Trophoblast cell (in vitro differentiated cells and primary cell): ENCODE results near the gene GLI1.

Source experiments
- DNase-seq, 2 donors: peaks; one replicate each; pipeline ENCODE4 v3.0.0-alpha.2; 2016
- H2AFZ ChIP-seq: 2 replicates; pipeline ENCODE4 v1.6.1; 2013; ENCODE audit warnings: low read length, moderate library complexity, mild to moderate bottlenecking; ENCODE audit not compliant: insufficient read depth, poor library complexity
- H2AK5ac ChIP-seq: 2 replicates; pipeline ENCODE4 v1.6.1; 2013; ENCODE audit warnings: mild to moderate bottlenecking, low read length
- H2BK120ac ChIP-seq: 2 replicates; pipeline ENCODE4 v1.6.1; 2013; ENCODE audit warnings: low read length, mild to moderate bottlenecking, moderate library complexity; ENCODE audit not compliant: insufficient read depth, poor library complexity
- H2BK12ac ChIP-seq: 2 replicates; pipeline ENCODE4 v1.6.1; 2013; ENCODE audit warnings: mild to moderate bottlenecking, low read length, moderate library complexity
- H2BK5ac ChIP-seq: 2 replicates; pipeline ENCODE4 v1.6.1; 2013; ENCODE audit warnings: low read length, low read depth, moderate library complexity, mild to moderate bottlenecking; ENCODE audit not compliant: poor library complexity
- H3K14ac ChIP-seq: 2 replicates; pipeline ENCODE4 v1.6.1; 2013; ENCODE audit warnings: mild to moderate bottlenecking, low read length
- H3K18ac ChIP-seq: 2 replicates; pipeline ENCODE4 v1.6.1; 2013; ENCODE audit warnings: mild to moderate bottlenecking, low read length
- H3K23ac ChIP-seq: 2 replicates; pipeline ENCODE4 v1.6.1; 2013; ENCODE audit warnings: low read length
- H3K27ac ChIP-seq: 2 replicates; pipeline ENCODE4 v1.5.1; 2013; ENCODE audit warnings: low read depth, mild to moderate bottlenecking, inconsistent platforms, low read length, moderate library complexity
- H3K27me3 ChIP-seq: 2 replicates; pipeline ENCODE4 v1.6.1; 2013; ENCODE audit warnings: inconsistent platforms, mild to moderate bottlenecking, low read length, moderate library complexity; ENCODE audit not compliant: insufficient read depth
- H3K36me3 ChIP-seq, 2 experiments: 1 replicate in 1 of 2; 2 replicates in 1 of 2; pipeline ENCODE4 v1.6.1; 2013; ENCODE audit warnings: low read length in 2 of 2, mild to moderate bottlenecking in 2 of 2, moderate library complexity in 1 of 2; ENCODE audit not compliant: insufficient read depth in 2 of 2, control insufficient read depth in 1 of 2
- H3K4ac ChIP-seq: 2 replicates; pipeline ENCODE4 v1.6.1; 2013; ENCODE audit warnings: low read depth, mild to moderate bottlenecking, low read length, moderate library complexity
- H3K4me1 ChIP-seq, 2 experiments: 1 replicate in 1 of 2; 2 replicates in 1 of 2; pipeline ENCODE4 v1.6.1; 2013; ENCODE audit warnings: low read length in 2 of 2, mild to moderate bottlenecking in 2 of 2, moderate library complexity in 1 of 2; ENCODE audit not compliant: insufficient read depth in 2 of 2, control insufficient read depth in 1 of 2
- H3K4me2 ChIP-seq: 2 replicates; pipeline ENCODE4 v1.6.1; 2013; ENCODE audit warnings: inconsistent platforms, mild to moderate bottlenecking, low read length, moderate library complexity
- H3K4me3 ChIP-seq: 2 replicates; pipeline ENCODE4 v1.5.1; 2013; ENCODE audit warnings: mild to moderate bottlenecking, low read depth, low read length, inconsistent platforms
- H3K79me1 ChIP-seq: one replicate; pipeline ENCODE4 v1.6.1; 2013; ENCODE audit warnings: low read length
- H3K79me2 ChIP-seq: 2 replicates; pipeline ENCODE4 v1.6.1; 2013; ENCODE audit warnings: low read length, mild to moderate bottlenecking; ENCODE audit not compliant: control insufficient read depth, insufficient read depth, poor library complexity
- H3K9ac ChIP-seq: 2 replicates; pipeline ENCODE4 v1.6.1; 2013; ENCODE audit warnings: mild to moderate bottlenecking, low read length
- H3K9me3 ChIP-seq: 2 replicates; pipeline ENCODE4 v1.6.1; 2013; ENCODE audit warnings: low read depth, mild to moderate bottlenecking, control low read depth, inconsistent platforms, low read length; ENCODE audit not compliant: insufficient read depth
- H4K12ac ChIP-seq: 2 replicates; pipeline ENCODE4 v1.6.1; 2013; ENCODE audit warnings: low read depth, mild to moderate bottlenecking, low read length, moderate library complexity
- H4K8ac ChIP-seq: 2 replicates; pipeline ENCODE4 v1.6.1; 2013; ENCODE audit warnings: low read depth, mild to moderate bottlenecking, low read length, moderate library complexity
- H4K91ac ChIP-seq: one replicate; pipeline ENCODE4 v1.6.1; 2013; ENCODE audit warnings: low read depth, mild to moderate bottlenecking, low read length, moderate library complexity
- WGBS: extraction: QIAGEN DNeasy Blood & Tissue Kit; methylation state at CpG from one replicate; pipeline ENCODE4 v1.1.7; 2013; ENCODE audit warnings: missing lambda C conversion rate; ENCODE audit not compliant: insufficient read length, insufficient coverage; ENCODE audit errors: extremely low coverage; 5-methylcytosine and 5-hydroxymethylcytosine counted together

The GLI1 gene

GRCh38 chr12:57465030-57465746, 5.6 kb downstream of the GLI1 start:
- Histone ChIP-seq H2BK120ac (no peak overlapping the region), H3K36me3 (no peaks in the 10 kb centered on the region), H4K91ac (no peak overlapping the region), H2AFZ (no peak overlapping the region), H2AK5ac (no peak overlapping the region), H3K4me1 (peaks cover 6 to 8% of the 10 kb centered on the region in 2 experiments), H4K12ac (no peak overlapping the region), H3K27ac (no peak overlapping the region), H3K9me3 (no peaks in the 10 kb centered on the region), H3K23ac (no peak overlapping the region), H3K79me1 (peaks cover 4% of the 10 kb centered on the region), H3K4ac (no peak overlapping the region), H2BK5ac (no peak overlapping the region), H3K18ac (no peak overlapping the region), H2BK12ac (no peak overlapping the region), H3K4me2 (no peak overlapping the region), H3K79me2 (no peaks in the 10 kb centered on the region), H3K27me3 (no peaks in the 10 kb centered on the region), H3K14ac (no peak overlapping the region), H3K9ac (no peak overlapping the region), H4K8ac (no peak overlapping the region), H3K4me3 (no peak overlapping the region)
- no CpG with 5 or more reads among the region's 6 CpGs for WGBS
- no peak for DNase-seq

- WGBS = no CpG with 5 or more reads among the region's 14 CpGs
- Histone ChIP-seq H3K9me3 (no peaks in the 10 kb centered on the region), H2AK5ac (no peak overlapping the region), H3K9ac (no peak overlapping the region), H4K12ac (no peak overlapping the region), H3K18ac (no peak overlapping the region), H3K4ac (no peak overlapping the region), H3K4me3 (no peak overlapping the region), H3K27ac (no peak overlapping the region), H3K14ac (no peak overlapping the region), H3K4me1 (peaks cover 0 to 3% of the 10 kb centered on the region in 2 experiments), H2BK120ac (no peak overlapping the region), H3K27me3 (no peaks in the 10 kb centered on the region), H4K91ac (no peak overlapping the region), H3K36me3 (no peaks in the 10 kb centered on the region), H3K4me2 (no peak overlapping the region), H2AFZ (no peak overlapping the region), H3K79me1 (peaks cover 4% of the 10 kb centered on the region), H3K23ac (no peak overlapping the region), H2BK12ac (no peak overlapping the region), H2BK5ac (no peak overlapping the region), H3K79me2 (no peaks in the 10 kb centered on the region), H4K8ac (no peak overlapping the region)
- DNase-seq = no peak
Observed at GRCh38 chr12:57465747-57466505, 6.3 kb downstream of the GLI1 start.

GRCh38 chr12:57467212-57467874, 7.8 kb downstream of the GLI1 start:
- Histone ChIP-seq H3K36me3 (no peaks in the 10 kb centered on the region), H2BK12ac (no peak overlapping the region), H3K79me1 (no peaks in the 10 kb centered on the region), H2BK120ac (no peak overlapping the region), H3K4ac (no peak overlapping the region), H3K27me3 (no peaks in the 10 kb centered on the region), H2AK5ac (no peak overlapping the region), H3K9ac (no peak overlapping the region), H4K12ac (no peak overlapping the region), H3K79me2 (no peaks in the 10 kb centered on the region), H2AFZ (no peak overlapping the region), H3K18ac (no peak overlapping the region), H3K27ac (no peak overlapping the region), H3K4me1 (no peaks in the 10 kb centered on the region), H2BK5ac (no peak overlapping the region), H3K9me3 (no peaks in the 10 kb centered on the region), H3K4me2 (no peak overlapping the region), H3K4me3 (no peak overlapping the region), H3K23ac (no peak overlapping the region), H4K91ac (no peak overlapping the region), H4K8ac (no peak overlapping the region), H3K14ac (no peak overlapping the region)
- DNase-seq = no peak
- no CpG with 5 or more reads among the region's 12 CpGs for WGBS

- Histone ChIP-seq H2AK5ac (no peak overlapping the region), H3K18ac (no peak overlapping the region), H2AFZ (no peak overlapping the region), H3K36me3 (no peaks in the 10 kb centered on the region), H3K27me3 (no peaks in the 10 kb centered on the region), H2BK12ac (no peak overlapping the region), H3K4me3 (no peak overlapping the region), H2BK5ac (no peak overlapping the region), H3K79me1 (no peaks in the 10 kb centered on the region), H3K4ac (no peak overlapping the region), H2BK120ac (no peak overlapping the region), H3K14ac (no peak overlapping the region), H3K9me3 (no peaks in the 10 kb centered on the region), H3K4me2 (no peak overlapping the region), H3K9ac (no peak overlapping the region), H3K27ac (no peak overlapping the region), H3K4me1 (no peaks in the 10 kb centered on the region), H4K91ac (no peak overlapping the region), H4K8ac (no peak overlapping the region), H3K79me2 (no peaks in the 10 kb centered on the region), H4K12ac (no peak overlapping the region), H3K23ac (no peak overlapping the region)
- WGBS = no CpG with 5 or more reads among the region's 11 CpGs
- no peak for DNase-seq
Observed at GRCh38 chr12:57467915-57468314, 8.3 kb downstream of the GLI1 start.
